PC-3 (cell line): ENCODE measurements around the gene EN1. TPM values are rescaled to one million over a fixed set of nuclear protein-coding genes. Genes with fewer than 3 reads are reported as not detected.

ENCODE experiments used
- ATAC-seq: fragments of 200-7000 bp; cut with Tn5 transposase; 2 replicates; pipeline ENCODE4 v1.9.1; 2020; ENCODE audit warnings: mild to moderate bottlenecking, moderate library complexity
- BruUV-seq: library from RNA; stranded (reverse); fragments of 400-500 nt; replicated peaks from 2 replicates; lab custom pipeline; 2021; lab: Mats Ljungman, UMichigan
- CTCF ChIA-PET: fragments of 300-600 bp; sonication (Branson Sonifier 250); formaldehyde crosslinking; loops from one replicate; lab custom pipeline; 2022; ENCODE audit warnings: antibody characterized with exemption; lab: Charles Lee
- POLR2A ChIA-PET: fragments of 300-600 bp; sonication (Branson Sonifier 250); formaldehyde crosslinking; loops from one replicate; lab custom pipeline; 2022; ENCODE audit warnings: antibody characterized with exemption; ENCODE audit not compliant: unreplicated experiment; lab: Charles Lee
- DNase-seq: peaks from one replicate; pipeline ENCODE4 v3.0.0-alpha.2; 2015
- H2AFZ ChIP-seq: fragments of 300-600 bp; sonication (generic); 2 replicates; pipeline ENCODE4 v1.6.0; 2016; ENCODE audit warnings: antibody characterized with exemption, low read length
- H3F3A ChIP-seq: fragments of 300-600 bp; sonication (generic); one replicate; pipeline ENCODE4 v1.6.0; 2017; ENCODE audit warnings: antibody characterized with exemption, low read length, control low read depth, mild to moderate bottlenecking; ENCODE audit not compliant: unreplicated experiment
- H3K27ac ChIP-seq: fragments of 300-600 bp; sonication (generic); 2 replicates; pipeline ENCODE4 v1.5.1; 2016; ENCODE audit warnings: mild to moderate bottlenecking, low read length
- H3K27me3 ChIP-seq: fragments of 300-600 bp; sonication (generic); 2 replicates; pipeline ENCODE4 v1.6.1; 2016; ENCODE audit warnings: low read length, mixed read lengths
- H3K36me3 ChIP-seq: fragments of 300-600 bp; sonication (generic); 2 replicates; pipeline ENCODE4 v1.6.1; 2016; ENCODE audit warnings: low read depth, mixed run types, low read length, mixed read lengths
- H3K4me1 ChIP-seq: fragments of 300-600 bp; sonication (generic); 2 replicates; pipeline ENCODE4 v1.5.1; 2016; ENCODE audit warnings: low read length; ENCODE audit not compliant: insufficient read depth
- H3K4me2 ChIP-seq: fragments of 300-600 bp; sonication (generic); 2 replicates; pipeline ENCODE4 v1.6.0; 2016; ENCODE audit warnings: low read length
- H3K4me3 ChIP-seq: fragments of 300-600 bp; sonication (generic); 2 replicates; pipeline ENCODE4 v1.5.1; 2016; ENCODE audit warnings: mild to moderate bottlenecking, low read length, mixed read lengths
- H3K79me2 ChIP-seq: fragments of 300-600 bp; sonication (generic); 2 replicates; pipeline ENCODE4 v1.6.1; 2017; ENCODE audit warnings: low read length, mixed read lengths
- H3K9ac ChIP-seq: fragments of 300-600 bp; sonication (generic); 2 replicates; pipeline ENCODE4 v1.6.0; 2016; ENCODE audit warnings: mild to moderate bottlenecking, low read length
- H3K9me2 ChIP-seq: fragments of 300-600 bp; sonication (generic); replicated peaks from 2 replicates; pipeline ENCODE4 v1.6.1; 2016; ENCODE audit warnings: mixed run types, low read length, mixed read lengths
- H3K9me3 ChIP-seq: fragments of 300-600 bp; sonication (generic); 2 replicates; pipeline ENCODE4 v1.6.1; 2016; ENCODE audit warnings: low read length, mixed read lengths
- H4K20me1 ChIP-seq: fragments of 300-600 bp; sonication (generic); 2 replicates; pipeline ENCODE4 v1.6.1; 2016; ENCODE audit warnings: low read length, mixed read lengths
- CTCF ChIP-seq: fragments of 300-600 bp; sonication (generic); conservative IDR thresholded peaks from 2 replicates; pipeline ENCODE4 v1.5.1; 2017; ENCODE audit warnings: antibody characterized with exemption, low read depth, mild to moderate bottlenecking, low read length
- EZH2 ChIP-seq: fragments of 300-600 bp; sonication (generic); IDR thresholded peaks from one replicate; pipeline ENCODE4 v1.6.1; 2017; ENCODE audit warnings: antibody characterized with exemption, mild to moderate bottlenecking, low read length; ENCODE audit not compliant: unreplicated experiment
- EZH2phosphoT487 ChIP-seq: fragments of 300-600 bp; sonication (generic); IDR thresholded peaks from 2 replicates; pipeline ENCODE4 v1.6.1; 2018; ENCODE audit warnings: mild to moderate bottlenecking, antibody characterized with exemption, low read length, borderline replicate concordance
- intact Hi-C: fragments of 100-400 bp; cut with micrococcal nuclease; formaldehyde crosslinking; loops from 2 replicates; pipeline ENCODE4 v1.9.0; 2023
- total RNA-seq: library from RNA; depleted of rRNA; stranded (reverse); fragments of >200 nt; gene quantifications from 2 replicates; pipeline ENCODE4 v1.2.3, GENCODE V29; 2014

The EN1 gene
- total RNA-seq, 1 experiment from 2014 or later = 3.2 TPM

GRCh38 chr2:118850168-118850900 lies 2.9 kb upstream of the EN1 start:
- Histone ChIP-seq H2AFZ (no peak overlapping the region), H3K4me2 (no peak overlapping the region), H3F3A (no peaks in the 10 kb centered on the region), H4K20me1 (no peaks in the 10 kb centered on the region), H3K4me1 (no peaks in the 10 kb centered on the region), H3K9ac (no peak overlapping the region), H3K79me2 (0 out of 2 replicates have a peak, but pooled peaks cover 7% of the 10 kb centered on the region), H3K36me3 (no peaks in the 10 kb centered on the region), H3K9me2 (no peaks in the 10 kb centered on the region), H3K27ac (no peak overlapping the region), H3K4me3 (no peak overlapping the region), H3K9me3 (no peaks in the 10 kb centered on the region), H3K27me3 (peaks cover 38% of the 10 kb centered on the region)
- TF ChIP-seq CTCF (no peak), EZH2 (no peak), EZH2phosphoT487 (no peak)
- DNase-seq = no peak
- ChIA-PET CTCF (no interaction called here), POLR2A (no interaction called here)
- ATAC-seq = no peak
- intact Hi-C loops = no loop called here
- no TSS peak for BruUV-seq

GRCh38 chr2:118849226-118850167 lies 2.0 kb upstream of the EN1 start:
- Histone ChIP-seq H3K9ac (no peak overlapping the region), H3K4me1 (no peaks in the 10 kb centered on the region), H3K9me3 (no peaks in the 10 kb centered on the region), H3K9me2 (no peaks in the 10 kb centered on the region), H4K20me1 (no peaks in the 10 kb centered on the region), H3K4me2 (no peak overlapping the region), H3K27me3 (peaks cover 33% of the 10 kb centered on the region), H3K79me2 (0 out of 2 replicates have a peak, but pooled peaks cover 7% of the 10 kb centered on the region), H3K27ac (no peak overlapping the region), H3K4me3 (no peak overlapping the region), H3F3A (no peaks in the 10 kb centered on the region), H2AFZ (no peak overlapping the region), H3K36me3 (no peaks in the 10 kb centered on the region)
- no TSS peak for BruUV-seq
- TF ChIP-seq EZH2 (no peak), EZH2phosphoT487 (no peak), CTCF (no peak)
- ChIA-PET POLR2A (no interaction called here), CTCF (no interaction called here)
- DNase-seq (no peak), ATAC-seq (no peak)
- intact Hi-C loops = loop anchor here (5.0 kb wide), 1 partner anchor 127 kb away; no protein-coding TSS in a partner anchor
